ENCODE data around the gene FAM184A. TPM values are rescaled to one million over a fixed set of nuclear protein-coding genes. Genes with fewer than 3 reads are reported as not detected.

The FAM184A gene
- total RNA-seq, 1 experiment from 2014 or later, result 3.1 TPM

GRCh38 chr6:118914598-118914997 is 163.9 kb downstream of the FAM184A start:
- no peak for DNase-seq (ENCODE audit: low spot score)

- DNase-seq (ENCODE audit: low spot score), result no peak
Observed at GRCh38 chr6:118913161-118913560, 165.3 kb downstream of the FAM184A start.

- no peak for DNase-seq (ENCODE audit: low spot score)
Observed at GRCh38 chr6:118912646-118913045, 165.8 kb downstream of the FAM184A start.

Other genes starting within 250 kb of the FAM184A start
- gene ASF1A, start 184.5 kb downstream of the FAM184A start, total RNA-seq (2014; rRNA removed; shearing (Covaris generic)), result 46.9 and 54.8 TPM in 2 replicates
- 5.1 and 9.7 TPM in 2 replicates for gene MCM9, start 143.5 kb downstream of the FAM184A start, total RNA-seq (2014; rRNA removed; shearing (Covaris generic))